ENCODE measurements around the gene PALLD. TPM values are rescaled to one million over a fixed set of nuclear protein-coding genes. Genes with fewer than 3 reads are reported as not detected.
"Not testable (repeated sequence)": the region's sequence is repeated elsewhere in the genome, so short reads cannot be mapped to it uniquely, and the experiment has no call there.

PALLD gene
- total RNA-seq, 1 experiment from 2014 or later = 27.6 TPM

DNA sequence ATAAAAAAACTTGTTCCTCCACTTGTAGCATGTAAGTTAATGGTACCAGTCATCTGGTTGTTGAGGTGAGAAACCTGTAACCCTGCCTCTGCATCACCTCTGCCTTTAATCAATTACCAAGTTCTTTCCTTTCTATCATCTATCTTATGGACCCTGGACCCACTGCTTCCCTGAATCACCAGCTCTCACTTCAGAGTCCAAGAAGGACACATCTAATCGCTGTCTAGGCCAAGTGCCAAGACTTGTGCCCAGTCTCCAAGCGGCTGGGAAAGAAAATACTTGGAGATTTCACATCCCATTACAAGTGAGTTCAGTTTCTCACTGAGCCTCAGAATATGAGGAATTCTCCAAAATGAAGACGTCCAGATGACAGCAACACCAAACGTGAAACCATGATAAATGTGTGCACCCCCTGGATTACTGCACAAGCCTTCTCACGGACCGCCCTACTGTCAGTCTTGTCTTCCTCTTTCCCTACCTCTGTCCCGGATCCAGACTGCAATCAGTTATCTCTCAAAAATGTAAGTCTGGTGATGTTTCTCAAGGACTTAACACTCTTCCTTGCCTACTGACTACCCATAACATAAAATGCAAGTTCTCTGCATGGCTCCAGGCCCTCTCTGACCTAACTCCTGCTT lies 10.4 kb downstream of the PALLD start:
- H3K36me3 Mint-ChIP-seq (ENCODE audit: insufficient read depth, unreplicated experiment) = no peaks in the 10 kb centered on the region
- no peaks in the 10 kb centered on the region for H3K27me3 Mint-ChIP-seq (ENCODE audit: unreplicated experiment)
- BruUV-seq (replicated peaks) = no TSS peak
- DNase-seq = no peak
- no peak overlapping the region for H3K4me3 Mint-ChIP-seq (ENCODE audit: low read depth, unreplicated experiment)
- H3K4me1 Mint-ChIP-seq (ENCODE audit: low read depth, unreplicated experiment) = no peaks in the 10 kb centered on the region
- TF ChIP-seq, protein P1, sequence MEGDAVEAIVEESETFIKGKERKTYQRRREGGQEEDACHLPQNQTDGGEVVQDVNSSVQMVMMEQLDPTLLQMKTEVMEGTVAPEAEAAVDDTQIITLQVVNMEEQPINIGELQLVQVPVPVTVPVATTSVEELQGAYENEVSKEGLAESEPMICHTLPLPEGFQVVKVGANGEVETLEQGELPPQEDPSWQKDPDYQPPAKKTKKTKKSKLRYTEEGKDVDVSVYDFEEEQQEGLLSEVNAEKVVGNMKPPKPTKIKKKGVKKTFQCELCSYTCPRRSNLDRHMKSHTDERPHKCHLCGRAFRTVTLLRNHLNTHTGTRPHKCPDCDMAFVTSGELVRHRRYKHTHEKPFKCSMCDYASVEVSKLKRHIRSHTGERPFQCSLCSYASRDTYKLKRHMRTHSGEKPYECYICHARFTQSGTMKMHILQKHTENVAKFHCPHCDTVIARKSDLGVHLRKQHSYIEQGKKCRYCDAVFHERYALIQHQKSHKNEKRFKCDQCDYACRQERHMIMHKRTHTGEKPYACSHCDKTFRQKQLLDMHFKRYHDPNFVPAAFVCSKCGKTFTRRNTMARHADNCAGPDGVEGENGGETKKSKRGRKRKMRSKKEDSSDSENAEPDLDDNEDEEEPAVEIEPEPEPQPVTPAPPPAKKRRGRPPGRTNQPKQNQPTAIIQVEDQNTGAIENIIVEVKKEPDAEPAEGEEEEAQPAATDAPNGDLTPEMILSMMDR (IDR thresholded peaks at IDR 0.05; ENCODE audit: unreplicated experiment) = no peak
- no peak overlapping the region for H3K27ac Mint-ChIP-seq (ENCODE audit: unreplicated experiment)
- CTCF ChIA-PET = no interaction called here
- H3K9me3 Mint-ChIP-seq (ENCODE audit: low read depth, unreplicated experiment) = no peaks in the 10 kb centered on the region
- intact Hi-C loops (cut with micrococcal nuclease; ENCODE audit: unreplicated experiment) = no loop called here

DNA sequence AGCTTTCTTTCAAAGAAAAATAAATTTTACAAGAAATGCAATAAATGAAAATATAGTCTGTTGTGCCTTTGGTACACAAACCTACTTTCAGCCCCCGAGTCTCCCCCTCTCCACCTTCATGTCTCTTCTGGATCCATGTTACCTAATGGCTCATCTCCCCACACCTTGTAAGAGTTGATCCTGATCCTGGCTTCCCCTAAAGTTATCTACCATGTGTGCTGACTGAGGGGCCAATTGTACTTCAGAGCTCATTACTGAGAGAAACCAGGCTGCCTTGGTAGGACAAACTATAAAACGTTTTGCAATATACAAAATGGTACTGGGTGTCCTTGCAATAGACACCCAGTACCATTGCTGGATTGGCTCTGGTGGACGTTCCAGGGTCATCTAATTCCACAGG lies 11.8 kb downstream of the PALLD start:
- no peaks in the 10 kb centered on the region for H3K4me1 Mint-ChIP-seq (ENCODE audit: low read depth, unreplicated experiment)
- BruUV-seq (replicated peaks) = no TSS peak
- CTCF ChIA-PET = no interaction called here
- TF ChIP-seq, protein P1 (IDR thresholded peaks at IDR 0.05; ENCODE audit: unreplicated experiment) = no peak
- DNase-seq = no peak
- no peak overlapping the region for H3K27ac Mint-ChIP-seq (ENCODE audit: unreplicated experiment)
- intact Hi-C loops (cut with micrococcal nuclease; ENCODE audit: unreplicated experiment) = no loop called here
- H3K36me3 Mint-ChIP-seq (ENCODE audit: insufficient read depth, unreplicated experiment) = no peaks in the 10 kb centered on the region
- no peak overlapping the region for H3K4me3 Mint-ChIP-seq (ENCODE audit: low read depth, unreplicated experiment)
- H3K9me3 Mint-ChIP-seq (ENCODE audit: low read depth, unreplicated experiment) = no peaks in the 10 kb centered on the region
- no peaks in the 10 kb centered on the region for H3K27me3 Mint-ChIP-seq (ENCODE audit: unreplicated experiment)

DNA sequence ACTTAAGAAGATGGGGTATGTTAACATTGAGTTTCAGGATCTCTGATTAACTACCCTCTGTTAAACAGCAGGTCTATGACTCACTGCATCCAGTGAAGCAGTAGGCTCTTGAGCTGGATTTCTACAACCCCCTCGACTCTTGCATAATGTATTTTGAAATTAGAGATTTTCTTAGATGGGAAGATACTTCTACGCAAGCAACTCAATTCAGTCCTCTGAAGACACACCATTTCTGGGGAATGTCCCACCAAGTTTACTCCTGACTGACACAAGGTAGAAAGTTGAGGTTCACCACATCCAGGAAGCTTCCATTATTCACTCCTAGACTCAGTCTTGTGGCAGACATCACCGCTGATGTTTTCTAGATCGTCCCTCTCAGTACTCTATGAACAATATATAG lies 12.9 kb downstream of the PALLD start:
- Mint-ChIP-seq H3K36me3 (ENCODE audit: insufficient read depth, unreplicated experiment) (no peaks in the 10 kb centered on the region), H3K9me3 (ENCODE audit: low read depth, unreplicated experiment) (no peaks in the 10 kb centered on the region), H3K4me1 (ENCODE audit: low read depth, unreplicated experiment) (no peaks in the 10 kb centered on the region), H3K4me3 (ENCODE audit: low read depth, unreplicated experiment) (no peak overlapping the region), H3K27me3 (ENCODE audit: unreplicated experiment) (no peaks in the 10 kb centered on the region), H3K27ac (ENCODE audit: unreplicated experiment) (no peak overlapping the region)
- intact Hi-C loops (cut with micrococcal nuclease; ENCODE audit: unreplicated experiment) = loop anchor here (10.0 kb wide), 2 partner anchors 185 to 495 kb away; no protein-coding TSS in a partner anchor
- TF ChIP-seq, protein P1 (IDR thresholded peaks at IDR 0.05; ENCODE audit: unreplicated experiment) = no peak
- DNase-seq = no peak
- BruUV-seq (replicated peaks) = no TSS peak
- CTCF ChIA-PET = interaction anchor here (0.6 kb wide), 1 partner anchor 1471 kb away, joined by 4 read pairs; no protein-coding TSS in a partner anchor

GRCh38 chr4:168511780-168512489 lies 15.1 kb downstream of the PALLD start:
- Mint-ChIP-seq H3K36me3 (ENCODE audit: insufficient read depth, unreplicated experiment) (no peaks in the 10 kb centered on the region), H3K27ac (ENCODE audit: unreplicated experiment) (no peak overlapping the region), H3K27me3 (ENCODE audit: unreplicated experiment) (no peaks in the 10 kb centered on the region), H3K4me1 (ENCODE audit: low read depth, unreplicated experiment) (no peaks in the 10 kb centered on the region), H3K4me3 (ENCODE audit: low read depth, unreplicated experiment) (no peak overlapping the region), H3K9me3 (ENCODE audit: low read depth, unreplicated experiment) (no peaks in the 10 kb centered on the region)
- CTCF ChIA-PET = no interaction called here
- DNase-seq = no peak
- TF ChIP-seq, protein P1 (IDR thresholded peaks at IDR 0.05; ENCODE audit: unreplicated experiment) = no peak
- BruUV-seq (replicated peaks) = no TSS peak
- intact Hi-C loops (cut with micrococcal nuclease; ENCODE audit: unreplicated experiment) = loop anchor here (10.0 kb wide), 2 partner anchors 183 to 493 kb away; no protein-coding TSS in a partner anchor

GRCh38 chr4:168513826-168514225 lies 17.0 kb downstream of the PALLD start:
- not testable (repeated sequence) for H3K9me3 Mint-ChIP-seq (ENCODE audit: low read depth, unreplicated experiment); H3K4me1 Mint-ChIP-seq (ENCODE audit: low read depth, unreplicated experiment); H3K36me3 Mint-ChIP-seq (ENCODE audit: insufficient read depth, unreplicated experiment); BruUV-seq (replicated peaks); H3K27me3 Mint-ChIP-seq (ENCODE audit: unreplicated experiment); H3K4me3 Mint-ChIP-seq (ENCODE audit: low read depth, unreplicated experiment); DNase-seq; H3K27ac Mint-ChIP-seq (ENCODE audit: unreplicated experiment)
- intact Hi-C loops (cut with micrococcal nuclease; ENCODE audit: unreplicated experiment) = loop anchor here (10.0 kb wide), 2 partner anchors 181 to 491 kb away; no protein-coding TSS in a partner anchor
- CTCF ChIA-PET = interaction anchor here (1.8 kb wide), 1 partner anchor 408 kb away, joined by 5 read pairs; no protein-coding TSS in a partner anchor

Measured in Calu3 (cell line).